H1 (cell line): ENCODE data around the gene LDLRAD1. TPM values are rescaled to one million over a fixed set of nuclear protein-coding genes. Genes with fewer than 3 reads are reported as not detected.

Source experiments
- CTCF ChIA-PET: fragments of 300-600 bp; sonication (Branson Sonifier 250); formaldehyde crosslinking; loops from one replicate; lab custom pipeline; 2021; ENCODE audit not compliant: partially characterized antibody; lab: Charles Lee
- POLR2A ChIA-PET: fragments of 300-600 bp; sonication (Branson Sonifier 250); formaldehyde crosslinking; loops from one replicate; lab custom pipeline; 2021; ENCODE audit warnings: inconsistent platforms; ENCODE audit not compliant: partially characterized antibody; lab: Charles Lee
- DNase-seq, 2 experiments: peaks; one replicate each; pipeline versions ENCODE4 v3.0.0 to v3.0.0-alpha.2; 2010 to 2022; ENCODE audit warnings: low spot score in 2 of 2, low read depth in 1 of 2, mixed read lengths in 1 of 2
- FAIRE-seq: peaks from 2 replicates; lab custom pipeline; 2011; peaks lifted over from hg19 to GRCh38; lab: Jason Lieb, UNC
- H2AFZ ChIP-seq: 2 replicates; pipeline ENCODE4 v1.8.1; 2012; ENCODE audit warnings: low read length, inconsistent platforms
- H2AK5ac ChIP-seq: 2 replicates; pipeline ENCODE4 v1.6.1; 2013; ENCODE audit warnings: low read depth, low read length
- H2BK120ac ChIP-seq: replicated peaks from 2 replicates; pipeline ENCODE3; 2013; ENCODE audit warnings: low read depth, low read length, inconsistent platforms
- H2BK12ac ChIP-seq: 2 replicates; pipeline ENCODE4 v1.6.1; 2013; ENCODE audit warnings: low read depth, low read length
- H2BK15ac ChIP-seq: 2 replicates; pipeline ENCODE4 v1.6.1; 2013; ENCODE audit warnings: low read length
- H2BK20ac ChIP-seq: 2 replicates; pipeline ENCODE4 v1.6.1; 2013; ENCODE audit warnings: low read length
- H2BK5ac ChIP-seq: 2 replicates; pipeline ENCODE4 v1.6.1; 2013; ENCODE audit warnings: low read depth, low read length
- H3K14ac ChIP-seq: 2 replicates; pipeline ENCODE4 v1.6.1; 2013; ENCODE audit warnings: inconsistent platforms; ENCODE audit not compliant: insufficient read length
- H3K18ac ChIP-seq: 2 replicates; pipeline ENCODE4 v1.6.1; 2013; ENCODE audit warnings: low read length; ENCODE audit errors: extremely low read depth
- H3K23ac ChIP-seq: 2 replicates; pipeline ENCODE4 v1.6.1; 2013; ENCODE audit warnings: inconsistent platforms; ENCODE audit not compliant: insufficient read length
- H3K23me2 ChIP-seq: 2 replicates; pipeline ENCODE4 v1.6.1; 2013; ENCODE audit warnings: low read depth, low read length
- H3K27ac ChIP-seq: 2 replicates; pipeline ENCODE4 v1.6.1; 2011; ENCODE audit warnings: low read depth, low read length, inconsistent platforms
- H3K27me3 ChIP-seq, 4 experiments: replicated peaks in 1 of 4; 1 replicate in 1 of 4; 2 replicates in 3 of 4; pipeline versions ENCODE4 v1.6.1 to v1.8.1; 2011 to 2013; ENCODE audit warnings: low read length in 3 of 4, mild to moderate bottlenecking in 3 of 4, inconsistent platforms in 2 of 4, mixed read lengths in 2 of 4, moderate library complexity in 1 of 4; ENCODE audit not compliant: control insufficient read depth in 3 of 4, insufficient read depth in 3 of 4; ENCODE audit errors: extremely low read depth in 1 of 4
- H3K36me3 ChIP-seq, 4 experiments: 2 replicates each; pipeline versions ENCODE4 v1.6.1 to v1.8.1; 2011 to 2013; ENCODE audit warnings: mild to moderate bottlenecking in 4 of 4, low read length in 3 of 4, moderate library complexity in 2 of 4, control low read depth in 1 of 4, inconsistent platforms in 1 of 4; ENCODE audit not compliant: insufficient read depth in 4 of 4, control insufficient read depth in 2 of 4
- H3K4ac ChIP-seq: replicated peaks from 2 replicates; pipeline ENCODE3; 2013; ENCODE audit warnings: low read length, low read depth, mixed read lengths, inconsistent platforms; ENCODE audit not compliant: insufficient read length
- H3K4me1 ChIP-seq, 4 experiments: replicated peaks in 1 of 4; 1 replicate in 1 of 4; 2 replicates in 3 of 4; pipeline versions ENCODE4 v1.6.1 to v1.8.1; 2011 to 2013; ENCODE audit warnings: low read length in 3 of 4, inconsistent platforms in 2 of 4, mixed read lengths in 1 of 4; ENCODE audit not compliant: insufficient read depth in 4 of 4, control insufficient read depth in 3 of 4
- H3K4me2 ChIP-seq, 2 experiments: 2 replicates each; pipeline versions ENCODE4 v1.6.1 to v1.8.1; 2011 to 2013; ENCODE audit warnings: low read depth in 2 of 2, low read length in 2 of 2, control low read depth in 1 of 2, inconsistent platforms in 1 of 2, mild to moderate bottlenecking in 1 of 2; ENCODE audit not compliant: insufficient read depth in 1 of 2
- H3K4me3 ChIP-seq, 4 experiments: fragments of 200-600, 300-600 bp in 1 of 4; sonication (generic), shearing (Covaris generic), sonication (Bioruptor Twin) in 1 of 4; 2 replicates each; pipeline versions ENCODE4 v1.5.1 to v1.8.1; 2011 to 2016; ENCODE audit warnings: low read length in 4 of 4, low read depth in 3 of 4, control low read depth in 2 of 4, inconsistent platforms in 2 of 4, mild to moderate bottlenecking in 2 of 4, mixed read lengths in 1 of 4, moderate library complexity in 1 of 4; ENCODE audit not compliant: insufficient read depth in 2 of 4; ENCODE audit errors: extremely low read depth in 1 of 4
- H3K56ac ChIP-seq: replicated peaks from 2 replicates; pipeline ENCODE3; 2013; ENCODE audit warnings: low read depth, mild to moderate bottlenecking, mixed read lengths, low read length, inconsistent platforms; ENCODE audit not compliant: insufficient read length
- H3K79me1 ChIP-seq: 2 replicates; pipeline ENCODE4 v1.6.1; 2013; ENCODE audit warnings: low read depth, low read length, control low read depth
- H3K79me2 ChIP-seq, 2 experiments: 2 replicates each; pipeline versions ENCODE4 v1.6.1 to v1.8.1; 2012 to 2013; ENCODE audit warnings: low read length in 2 of 2, mild to moderate bottlenecking in 2 of 2, inconsistent platforms in 1 of 2; ENCODE audit not compliant: insufficient read depth in 2 of 2, control insufficient read depth in 1 of 2
- H3K9ac ChIP-seq, 4 experiments: replicated peaks in 1 of 4; 1 replicate in 1 of 4; 2 replicates in 3 of 4; pipeline versions ENCODE4 v1.6.1 to v1.8.1; 2011 to 2013; ENCODE audit warnings: low read depth in 3 of 4, low read length in 3 of 4, control low read depth in 2 of 4, mild to moderate bottlenecking in 2 of 4, moderate library complexity in 2 of 4, inconsistent platforms in 1 of 4; ENCODE audit errors: extremely low read depth in 1 of 4
- H3K9me3 ChIP-seq, 2 experiments: 2 replicates each; pipeline versions ENCODE4 v1.6.1 to v1.8.1; 2012 to 2013; ENCODE audit warnings: mild to moderate bottlenecking in 2 of 2, moderate library complexity in 2 of 2, control low read depth in 1 of 2, inconsistent platforms in 1 of 2, low read depth in 1 of 2, low read length in 1 of 2, mixed read lengths in 1 of 2; ENCODE audit not compliant: insufficient read depth in 2 of 2
- H4K20me1 ChIP-seq, 2 experiments: replicated peaks in 1 of 2; 2 replicates each; pipeline versions ENCODE3 to v1.8.1; 2011 to 2013; ENCODE audit warnings: inconsistent platforms in 2 of 2, low read length in 2 of 2, mild to moderate bottlenecking in 1 of 2; ENCODE audit not compliant: insufficient read depth in 2 of 2, control insufficient read depth in 1 of 2
- H4K5ac ChIP-seq: 2 replicates; pipeline ENCODE4 v1.6.1; 2013; ENCODE audit warnings: low read length, low read depth, mixed read lengths, inconsistent platforms; ENCODE audit not compliant: insufficient read length
- H4K8ac ChIP-seq: 2 replicates; pipeline ENCODE4 v1.8.0; 2013; ENCODE audit warnings: mild to moderate bottlenecking, moderate library complexity, low read length, inconsistent platforms; ENCODE audit not compliant: insufficient read depth; ENCODE audit errors: extremely low read depth
- H4K91ac ChIP-seq: replicated peaks from 2 replicates; pipeline ENCODE3; 2013; ENCODE audit warnings: low read length, mixed read lengths, inconsistent platforms; ENCODE audit not compliant: insufficient read length
- ATF3 ChIP-seq: IDR thresholded peaks from 2 replicates; pipeline ENCODE4 v1.6.1; 2011; ENCODE audit warnings: low read depth, mild to moderate bottlenecking, low read length; ENCODE audit not compliant: insufficient read depth
- BACH1 ChIP-seq: IDR thresholded peaks from 2 replicates; pipeline ENCODE4 v1.6.1; 2012; ENCODE audit warnings: low read length, improper control_type of control experiment
- CBX5 ChIP-seq: fragments of 300-800, 300-1000 bp; sonication (generic); IDR thresholded peaks from 2 replicates; pipeline ENCODE4 v1.7.1; 2016; ENCODE audit warnings: antibody characterized with exemption, low read length, low read depth
- EGR1 ChIP-seq: IDR thresholded peaks from 2 replicates; pipeline ENCODE4 v1.6.1; 2011; ENCODE audit warnings: low read depth, low read length, borderline replicate concordance
- EP300 ChIP-seq, 2 experiments: IDR thresholded peaks; 1 replicate in 1 of 2; 2 replicates in 1 of 2; pipeline ENCODE4 v1.6.1; 2011 to 2012; ENCODE audit warnings: low read depth in 2 of 2, low read length in 2 of 2, mild to moderate bottlenecking in 2 of 2, borderline replicate concordance in 1 of 2, inconsistent platforms in 1 of 2, moderate library complexity in 1 of 2
- GTF2F1 ChIP-seq: IDR thresholded peaks from 2 replicates; pipeline ENCODE4 v1.6.1; 2012; ENCODE audit warnings: low read depth, low read length, improper control_type of control experiment, borderline replicate concordance
- HDAC6 ChIP-seq: IDR thresholded peaks from one replicate; pipeline ENCODE4 v1.7.1; 2012; ENCODE audit warnings: low read depth, mild to moderate bottlenecking, inconsistent platforms, low read length, moderate library complexity
- JUN ChIP-seq: IDR thresholded peaks from 2 replicates; pipeline ENCODE4 v1.6.1; 2011; ENCODE audit warnings: low read depth, mild to moderate bottlenecking, improper control_type of control experiment, low read length
- SAP30 ChIP-seq: fragments of 300-600 bp; sonication (generic); IDR thresholded peaks from 2 replicates; pipeline ENCODE4 v1.7.1; 2012; ENCODE audit warnings: low read length, moderate library complexity, mild to moderate bottlenecking, inconsistent platforms; ENCODE audit not compliant: insufficient read depth, insufficient replicate concordance
- SIRT6 ChIP-seq: IDR thresholded peaks from one replicate; pipeline ENCODE4 v1.7.1; 2012; ENCODE audit warnings: low read length, inconsistent platforms
- SP4 ChIP-seq: IDR thresholded peaks from 2 replicates; pipeline ENCODE4 v1.6.1; 2012; ENCODE audit warnings: low read length, inconsistent platforms
- WGBS, 2 experiments: shearing (Covaris generic) in 1 of 2; methylation state at CpG; one replicate each; pipeline versions ENCODE4 v1.1.6 to v1.1.7; 2013 to 2015; ENCODE audit warnings: low lambda C conversion rate in 2 of 2, mixed read lengths in 2 of 2, inconsistent platforms in 1 of 2, low coverage in 1 of 2, missing lambda C conversion rate in 1 of 2; ENCODE audit not compliant: insufficient replicate concordance in 2 of 2, insufficient coverage in 1 of 2, insufficient read length in 1 of 2; ENCODE audit errors: extremely low coverage in 1 of 2, missing lambda C conversion rate in 1 of 2; 5-methylcytosine and 5-hydroxymethylcytosine counted together
- polyA plus RNA-seq, 7 experiments: library from polyadenylated mRNA; depleted of rRNA in 3 of 7; stranded (reverse) in 5 of 7; unstranded in 2 of 7; fragments of >200 nt in 5 of 7; fragments of 200-250 nt in 2 of 7; gene quantifications; 1 replicate in 5 of 7; 2 replicates in 1 of 7; 4 replicates in 1 of 7; pipeline versions ENCODE4 v1.2.1 to v1.2.3, GENCODE V29; 2011 to 2013; ENCODE audit warnings: missing spikeins in 2 of 7, mixed read lengths in 2 of 7
- total RNA-seq: library from RNA; stranded (reverse); fragmentation: NEBNext Ultra II Directional; extraction: Animal tissue kit (Norgen Biotek cat#: 25700); gene quantifications from 2 replicates; pipeline ENCODE4 v1.2.1, GENCODE V29; 2021

LDLRAD1 gene
- total and polyA plus RNA-seq, 2 of the 8 experiments (the other 6 are each of a cell fraction or from before 2014, with no cell fraction given), result not detected

- Histone ChIP-seq H4K5ac (no peak overlapping the region), H4K20me1 (no peaks in the 10 kb centered on the region), H3K4ac (no peak overlapping the region), H2BK120ac (no peak overlapping the region), H2AK5ac (no peak overlapping the region), H3K36me3 (no peaks in the 10 kb centered on the region), H3K4me3 (no peak overlapping the region), H2AFZ (no peak overlapping the region), H2BK15ac (no peak overlapping the region), H3K4me2 (no peak overlapping the region), H3K23ac (no peak overlapping the region), H3K79me2 (no peaks in the 10 kb centered on the region), H3K9me3 (peaks cover 3 to 17% of the 10 kb centered on the region in 2 experiments; a peak in 3 of 4 replicates), H2BK5ac (no peak overlapping the region), H4K8ac (no peak overlapping the region), H2BK20ac (no peak overlapping the region), H2BK12ac (no peak overlapping the region), H4K91ac (no peak overlapping the region), H3K56ac (no peak overlapping the region), H3K4me1 (no peaks in the 10 kb centered on the region), H3K14ac (no peak overlapping the region), H3K18ac (no peak overlapping the region), H3K27ac (no peak overlapping the region), H3K79me1 (no peaks in the 10 kb centered on the region), H3K23me2 (no peaks in the 10 kb centered on the region), H3K27me3 (no peaks in the 10 kb centered on the region), H3K9ac (no peak overlapping the region)
- 81% methylated on average over 12 of the region's 12 CpGs; no CpG with 5 or more reads in 1 of the 2 experiments for WGBS, 2 experiments
- ChIA-PET CTCF (interaction anchor here (1.5 kb wide), 1 partner anchor 11 kb away, joined by 6 read pairs; no protein-coding TSS in a partner anchor), POLR2A (no interaction called here)
- DNase-seq (no peak), FAIRE-seq (no peak)
- no peak for TF ChIP-seq HDAC6
- TF ChIP-seq CBX5, result no peak
- TF ChIP-seq EP300 (IDR thresholded peaks at IDR 0.05; ENCODE audit: borderline replicate concordance in 1 of 2, low read depth in 2 of 2, low read length in 2 of 2), result no peak
- no peak for TF ChIP-seq EGR1
- TF ChIP-seq SP4, result no peak
- no peak for TF ChIP-seq JUN
- TF ChIP-seq SIRT6, result no peak
- no peak for TF ChIP-seq GTF2F1
- no peak for TF ChIP-seq BACH1
- no peak for TF ChIP-seq SAP30
- TF ChIP-seq ATF3, result no peak
These were observed 14.7 kb downstream of the LDLRAD1 start for GRCh38 chr1:54003249-54003646.
